CD14-positive monocyte (primary cell): ENCODE results near the gene C2CD5. TPM values are rescaled to one million over a fixed set of nuclear protein-coding genes. Genes with fewer than 3 reads are reported as not detected.

Experiments
- DNase-seq, 3 donors: peaks; one replicate each; pipeline ENCODE4 v3.0.0-alpha.2; 2011 to 2022
- H2AFZ ChIP-seq: 2 replicates; pipeline ENCODE4 v1.6.0; 2012; ENCODE audit warnings: mild to moderate bottlenecking, low read depth, low read length, inconsistent platforms; ENCODE audit not compliant: insufficient read depth, poor library complexity, severe bottlenecking
- H3K27ac ChIP-seq, 2 donors: 1 replicate in 1 of 2; 2 replicates in 1 of 2; pipeline ENCODE4 v1.5.1; 2012 to 2013; ENCODE audit warnings: low read length in 2 of 2, control low read depth in 1 of 2, inconsistent platforms in 1 of 2, low read depth in 1 of 2, mild to moderate bottlenecking in 1 of 2
- H3K27me3 ChIP-seq, 2 donors: one replicate each; pipeline versions ENCODE4 v1.6.0 to v1.6.1; 2011 to 2013; ENCODE audit warnings: low read length in 2 of 2; ENCODE audit not compliant: control insufficient read depth in 2 of 2, insufficient read depth in 2 of 2
- H3K36me3 ChIP-seq, 2 donors: replicated peaks in 1 of 2; 1 replicate in 1 of 2; 2 replicates in 1 of 2; pipeline versions ENCODE4 v1.5.1 to v1.6.1; 2012 to 2013; ENCODE audit warnings: low read length in 2 of 2, control low read depth in 1 of 2, inconsistent platforms in 1 of 2, mild to moderate bottlenecking in 1 of 2; ENCODE audit not compliant: insufficient read depth in 2 of 2, control insufficient read depth in 1 of 2
- H3K4me1 ChIP-seq, 2 donors: 1 replicate in 1 of 2; 2 replicates in 1 of 2; pipeline versions ENCODE4 v1.5.1 to v1.6.1; 2012 to 2013; ENCODE audit warnings: low read length in 2 of 2, control low read depth in 1 of 2, inconsistent platforms in 1 of 2, mild to moderate bottlenecking in 1 of 2, moderate library complexity in 1 of 2; ENCODE audit not compliant: insufficient read depth in 2 of 2, control insufficient read depth in 1 of 2
- H3K4me2 ChIP-seq: replicated peaks from 2 replicates; pipeline ENCODE3; 2012; ENCODE audit warnings: low read length, moderate library complexity, mild to moderate bottlenecking; ENCODE audit not compliant: poor library complexity, severe bottlenecking; ENCODE audit errors: extremely low read depth
- H3K4me3 ChIP-seq, 3 experiments: fragments of 200-600 bp in 1 of 3; sonication (generic) in 1 of 3; replicated peaks in 1 of 3; 1 replicate in 2 of 3; 2 replicates in 1 of 3; pipeline ENCODE4 v1.5.1; 2011 to 2013; ENCODE audit warnings: low read length in 3 of 3, mild to moderate bottlenecking in 3 of 3, control low read depth in 2 of 3, low read depth in 2 of 3, inconsistent platforms in 1 of 3, moderate library complexity in 1 of 3
- H3K79me2 ChIP-seq: 2 replicates; pipeline ENCODE4 v1.6.0; 2012; ENCODE audit warnings: mild to moderate bottlenecking, control low read depth, inconsistent platforms, low read length, moderate library complexity; ENCODE audit not compliant: insufficient read depth
- H3K9ac ChIP-seq: 2 replicates; pipeline ENCODE4 v1.6.0; 2017; ENCODE audit warnings: low read length, mild to moderate bottlenecking; ENCODE audit not compliant: insufficient read depth, poor library complexity, severe bottlenecking
- H3K9me3 ChIP-seq, 2 donors: replicated peaks in 1 of 2; 1 replicate in 1 of 2; 2 replicates in 1 of 2; pipeline versions ENCODE4 v1.5.1 to v1.6.1; 2012 to 2013; ENCODE audit warnings: low read length in 2 of 2, control low read depth in 1 of 2; ENCODE audit not compliant: control insufficient read depth in 1 of 2, insufficient read depth in 1 of 2
- H4K20me1 ChIP-seq: 2 replicates; pipeline ENCODE4 v1.6.0; 2012; ENCODE audit warnings: mild to moderate bottlenecking, low read length, control low read depth, moderate library complexity; ENCODE audit not compliant: insufficient read depth
- H3K27ac Mint-ChIP-seq, 7 donors: one replicate each; pipeline ENCODE4 v1.8.0; 2020; ENCODE audit warnings: mild to moderate bottlenecking in 7 of 7, mixed read lengths in 7 of 7, moderate library complexity in 6 of 7, inconsistent platforms in 2 of 7
- H3K27me3 Mint-ChIP-seq, 3 donors: one replicate each; pipeline ENCODE4 v1.8.0; 2021 to 2022; ENCODE audit warnings: low read depth in 3 of 3, mild to moderate bottlenecking in 3 of 3, mixed read lengths in 3 of 3, moderate library complexity in 3 of 3, inconsistent platforms in 1 of 3
- H3K36me3 Mint-ChIP-seq, 2 donors: one replicate each; pipeline ENCODE4 v1.8.0; 2020; ENCODE audit warnings: mixed read lengths in 2 of 2, inconsistent platforms in 1 of 2, mild to moderate bottlenecking in 1 of 2
- H3K4me1 Mint-ChIP-seq: one replicate; pipeline ENCODE4 v1.8.0; 2020; ENCODE audit warnings: mild to moderate bottlenecking, mixed read lengths
- H3K4me3 Mint-ChIP-seq, 2 donors: one replicate each; pipeline ENCODE4 v1.8.0; 2020; ENCODE audit warnings: mild to moderate bottlenecking in 2 of 2, mixed read lengths in 2 of 2, moderate library complexity in 1 of 2
- H3K9me3 Mint-ChIP-seq, 7 donors: one replicate each; pipeline ENCODE4 v1.8.0; 2020 to 2022; ENCODE audit warnings: mixed read lengths in 7 of 7, mild to moderate bottlenecking in 6 of 7, moderate library complexity in 6 of 7, inconsistent platforms in 2 of 7
- WGBS: methylation state at CpG from one replicate; pipeline ENCODE4 v1.1.5; 2013; ENCODE audit warnings: missing lambda C conversion rate; ENCODE audit not compliant: insufficient coverage; 5-methylcytosine and 5-hydroxymethylcytosine counted together
- intact Hi-C, 2 donors: fragments of 100-400 bp; cut with micrococcal nuclease; formaldehyde crosslinking; loops; one replicate each; pipeline versions ENCODE4 v1.15.0 to v1.15.1; 2023
- polyA plus RNA-seq, 3 donors: library from polyadenylated mRNA; depleted of rRNA in 1 of 3; unstranded in 2 of 3; stranded (reverse) in 1 of 3; fragments of 300-500 nt in 2 of 3; fragments of >200 nt in 1 of 3; fragmentation: Illumina TruSeq in 2 of 3; gene quantifications; 1 replicate in 2 of 3; 2 replicates in 1 of 3; pipeline ENCODE4 v1.2.3, GENCODE V29; 2012 to 2021
- TF ChIP-seq, protein P1 (sequence below): fragments of 200-600 bp; IDR thresholded peaks from one replicate; pipeline ENCODE4 v1.8.0; 2022; ENCODE audit warnings: antibody characterized with exemption, mild to moderate bottlenecking

The C2CD5 gene
- polyA plus RNA-seq, 3 donors = 13.0 to 22.8 (median 13.6) TPM

GRCh38 chr12:22573181-22573580, 28.8 kb upstream of the C2CD5 start:
- intact Hi-C loops = no loop called here
- DNase-seq = no peak
- no peaks in the 10 kb centered on the region for H4K20me1 ChIP-seq
- no peak overlapping the region for H2AFZ ChIP-seq
- H3K9me3 ChIP-seq = peaks cover 0 to 6% of the 10 kb centered on the region in 2 donors
- H3K27me3 ChIP-seq = no peaks in the 10 kb centered on the region
- no peaks in the 10 kb centered on the region for H3K4me1 ChIP-seq
- peaks cover 0 to 5% (median 3%) of the 10 kb centered on the region in 7 donors for H3K9me3 Mint-ChIP-seq
- H3K4me3 ChIP-seq = no peak overlapping the region
- no peak overlapping the region for H3K9ac ChIP-seq
- no peak overlapping the region for H3K4me2 ChIP-seq
- H3K27me3 Mint-ChIP-seq = peaks cover 0 to 1% (median 0%) of the 10 kb centered on the region in 3 donors
- H3K4me1 Mint-ChIP-seq = no peaks in the 10 kb centered on the region
- peak overlapping the region in 1 of 7 donors; percentile 61 for H3K27ac Mint-ChIP-seq
- no peaks in the 10 kb centered on the region for H3K36me3 Mint-ChIP-seq
- TF ChIP-seq, protein P1, sequence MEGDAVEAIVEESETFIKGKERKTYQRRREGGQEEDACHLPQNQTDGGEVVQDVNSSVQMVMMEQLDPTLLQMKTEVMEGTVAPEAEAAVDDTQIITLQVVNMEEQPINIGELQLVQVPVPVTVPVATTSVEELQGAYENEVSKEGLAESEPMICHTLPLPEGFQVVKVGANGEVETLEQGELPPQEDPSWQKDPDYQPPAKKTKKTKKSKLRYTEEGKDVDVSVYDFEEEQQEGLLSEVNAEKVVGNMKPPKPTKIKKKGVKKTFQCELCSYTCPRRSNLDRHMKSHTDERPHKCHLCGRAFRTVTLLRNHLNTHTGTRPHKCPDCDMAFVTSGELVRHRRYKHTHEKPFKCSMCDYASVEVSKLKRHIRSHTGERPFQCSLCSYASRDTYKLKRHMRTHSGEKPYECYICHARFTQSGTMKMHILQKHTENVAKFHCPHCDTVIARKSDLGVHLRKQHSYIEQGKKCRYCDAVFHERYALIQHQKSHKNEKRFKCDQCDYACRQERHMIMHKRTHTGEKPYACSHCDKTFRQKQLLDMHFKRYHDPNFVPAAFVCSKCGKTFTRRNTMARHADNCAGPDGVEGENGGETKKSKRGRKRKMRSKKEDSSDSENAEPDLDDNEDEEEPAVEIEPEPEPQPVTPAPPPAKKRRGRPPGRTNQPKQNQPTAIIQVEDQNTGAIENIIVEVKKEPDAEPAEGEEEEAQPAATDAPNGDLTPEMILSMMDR = no peak
- no CpG with 5 or more reads among the region's 3 CpGs for WGBS
- no peaks in the 10 kb centered on the region for H3K79me2 ChIP-seq
- no peak overlapping the region for H3K4me3 Mint-ChIP-seq
- H3K36me3 ChIP-seq = no peaks in the 10 kb centered on the region
- H3K27ac ChIP-seq = no peak overlapping the region

- no peak overlapping the region for H3K4me3 Mint-ChIP-seq
- Histone ChIP-seq H3K4me3 (no peak overlapping the region), H3K4me1 (no peaks in the 10 kb centered on the region), H3K27ac (no peak overlapping the region), H3K4me2 (no peak overlapping the region), H2AFZ (no peak overlapping the region), H3K9me3 (peaks cover 0 to 16% of the 10 kb centered on the region in 2 donors), H3K9ac (no peak overlapping the region), H4K20me1 (no peaks in the 10 kb centered on the region), H3K79me2 (no peaks in the 10 kb centered on the region), H3K36me3 (no peaks in the 10 kb centered on the region), H3K27me3 (no peaks in the 10 kb centered on the region)
- no peaks in the 10 kb centered on the region for H3K36me3 Mint-ChIP-seq
- H3K27me3 Mint-ChIP-seq = peaks cover 0 to 1% (median 0%) of the 10 kb centered on the region in 3 donors
- no peaks in the 10 kb centered on the region for H3K4me1 Mint-ChIP-seq
- no peak overlapping the region for H3K27ac Mint-ChIP-seq
- peaks cover 3 to 9% (median 6%) of the 10 kb centered on the region in 7 donors for H3K9me3 Mint-ChIP-seq
- TF ChIP-seq, protein P1 = no peak
- no peak for DNase-seq
- intact Hi-C loops = no loop called here
These were observed 24.9 kb upstream of the C2CD5 start for GRCh38 chr12:22569253-22569652.
